ENCODE measurements around the gene LRRC8E.

Gene LRRC8E

DNA sequence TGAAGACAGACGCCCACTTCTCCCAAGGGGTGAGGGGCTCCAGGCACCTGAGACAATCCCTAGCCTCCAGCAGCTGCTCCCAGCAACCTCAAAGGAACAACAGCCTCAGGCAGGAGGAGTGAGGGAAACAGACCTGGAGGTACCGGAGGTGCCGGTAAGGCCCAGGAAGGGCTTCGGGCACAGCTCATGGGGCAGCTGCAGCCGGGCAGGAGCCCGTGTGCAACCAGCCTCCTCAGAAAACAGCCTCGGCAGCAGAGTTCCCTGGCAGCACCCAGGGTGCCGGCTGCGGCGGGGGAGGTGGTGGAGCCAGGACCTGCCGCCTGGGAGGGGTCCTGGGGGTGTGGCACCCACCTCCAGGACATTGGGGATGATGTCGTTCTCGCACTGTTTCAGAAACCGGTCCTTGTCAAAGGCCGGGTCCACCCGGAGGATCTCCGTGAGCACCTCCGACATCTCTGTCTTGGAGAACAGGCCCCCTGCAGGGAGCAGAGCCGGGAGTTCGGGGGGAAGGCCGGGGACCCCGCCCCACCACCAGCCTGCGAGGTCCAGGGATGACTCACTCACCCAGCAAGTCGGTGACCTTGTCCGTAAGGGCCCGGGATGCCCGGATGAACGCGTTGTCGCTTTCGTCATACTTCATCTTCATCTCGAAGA, 44.1 kb downstream of the LRRC8E start:
- DNase-seq (ENCODE audit: low read depth): no peak

DNA sequence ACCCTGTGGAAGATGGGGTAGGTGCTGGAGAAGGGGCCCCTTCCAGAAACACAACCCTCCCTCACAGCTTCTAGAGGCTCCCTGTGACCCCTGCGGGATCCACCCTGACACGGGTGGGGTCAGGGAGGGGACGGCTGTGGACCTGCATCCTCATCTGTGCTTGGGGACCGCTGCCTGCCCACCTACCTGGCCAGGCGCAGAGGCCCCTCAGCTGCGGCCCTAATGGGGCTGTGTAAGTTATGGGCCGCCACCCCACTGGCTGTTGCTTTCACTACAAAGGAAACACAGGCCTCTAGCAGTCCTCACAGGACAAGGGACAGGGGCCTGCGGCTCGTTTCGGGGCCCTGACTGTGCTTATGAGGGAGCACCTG, 44.6 kb downstream of the LRRC8E start:
- no peak for DNase-seq (ENCODE audit: low read depth)

- no peak for DNase-seq (ENCODE audit: low read depth)
These were observed 45.1 kb downstream of the LRRC8E start for GRCh38 chr19:7933411-7933810.

- DNase-seq (ENCODE audit: low read depth): no peak
These were observed 45.8 kb downstream of the LRRC8E start for GRCh38 chr19:7933828-7934725.

GRCh38 chr19:7934766-7935165, 46.5 kb downstream of the LRRC8E start:
- DNase-seq (ENCODE audit: low read depth): no peak

GRCh38 chr19:7940841-7941240, 52.5 kb downstream of the LRRC8E start:
- DNase-seq (ENCODE audit: low read depth): no peak

DNA sequence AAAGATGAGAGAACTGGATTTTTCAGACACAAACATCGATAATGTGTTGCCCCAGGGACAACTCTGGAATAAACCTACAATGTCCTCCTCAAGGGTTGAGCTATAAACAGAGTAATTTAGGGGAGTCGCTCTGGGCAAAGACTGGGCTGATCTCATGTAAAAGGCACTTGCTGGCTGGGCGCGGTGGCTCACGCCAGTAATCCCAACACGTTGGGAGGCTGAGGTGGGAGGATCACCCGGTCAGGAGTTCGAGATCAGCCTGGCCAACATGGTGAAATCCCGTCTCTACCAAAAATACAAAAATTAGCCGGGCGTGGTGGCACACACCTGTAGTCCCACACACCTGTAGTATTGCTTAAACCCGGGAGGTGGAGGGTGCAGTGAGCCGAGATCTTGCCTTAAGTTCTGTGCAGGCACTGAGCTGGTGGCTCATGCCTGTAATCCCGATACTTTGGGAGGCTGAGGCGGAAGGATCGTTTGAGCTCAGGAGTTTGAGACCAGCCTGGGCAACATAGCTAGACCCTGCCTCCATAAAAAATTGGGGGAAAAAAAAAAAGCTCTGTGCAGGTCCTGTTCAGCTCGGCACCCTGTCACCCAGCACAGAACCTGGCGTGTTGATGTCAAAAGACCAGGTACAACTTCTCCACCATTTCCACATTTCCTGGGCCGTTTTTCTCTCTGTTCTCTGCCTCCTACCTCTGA, 53.7 kb downstream of the LRRC8E start:
- DNase-seq (ENCODE audit: low read depth): no peak

DNA sequence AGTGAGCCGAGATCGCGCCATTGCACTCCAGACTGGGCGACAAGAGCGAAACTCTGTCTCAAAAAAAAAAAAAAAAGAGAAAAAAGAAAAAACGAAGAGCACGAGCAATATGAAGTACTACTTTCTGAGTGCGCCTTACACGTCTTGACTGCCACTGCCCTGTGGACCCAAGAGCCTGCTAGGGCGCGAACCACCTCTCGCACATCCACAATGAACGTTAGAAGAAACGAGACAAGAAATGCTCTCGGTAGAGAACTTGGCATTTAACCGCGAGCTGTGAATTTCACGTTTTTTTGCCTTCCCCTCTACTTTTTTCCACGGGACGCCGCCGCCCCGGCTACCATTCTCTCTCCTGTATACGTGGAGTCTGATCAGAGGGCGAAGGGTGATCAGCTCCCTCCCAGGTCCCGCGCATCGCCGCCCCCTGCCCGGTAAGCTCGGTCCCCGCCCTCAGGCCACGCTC, 54.7 kb downstream of the LRRC8E start:
- DNase-seq (ENCODE audit: low read depth): peak; percentile 18

DNA sequence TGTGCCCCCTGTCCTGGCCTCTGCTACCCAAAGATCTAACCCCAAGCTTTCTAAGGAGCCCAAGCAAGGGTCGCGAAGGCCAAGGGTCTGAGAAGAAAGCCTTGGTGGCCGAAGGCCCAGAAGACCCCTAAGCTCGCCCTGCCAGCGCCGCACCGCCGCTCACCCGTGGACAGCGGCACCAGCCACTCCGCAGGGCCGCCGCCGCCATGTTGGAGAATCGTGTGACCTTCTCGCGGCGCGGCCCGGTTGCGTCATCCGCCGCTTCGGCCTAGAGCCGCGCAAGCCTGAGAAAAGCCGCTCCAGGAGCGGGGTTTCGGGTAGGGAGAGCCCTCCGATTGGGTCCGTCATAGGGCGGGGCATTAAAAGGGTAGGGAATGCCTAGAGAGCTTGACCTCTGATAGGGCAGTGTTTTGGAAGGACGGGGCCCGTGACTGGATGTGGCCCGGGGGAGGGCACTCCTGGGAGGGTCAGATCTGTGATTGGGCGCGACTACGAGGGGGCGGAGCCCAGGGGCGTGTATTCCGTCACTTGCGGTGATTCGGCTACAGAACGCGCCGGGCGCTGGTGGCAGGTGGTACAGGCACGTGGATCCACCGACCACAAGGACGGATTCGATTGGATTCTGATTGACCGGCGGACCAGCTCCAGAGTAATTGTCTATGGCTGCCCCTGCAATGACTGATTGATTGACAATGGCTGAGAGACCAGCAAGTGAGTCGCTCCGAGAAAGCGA, 55.3 kb downstream of the LRRC8E start, which contains the start of gene TIMM44:
Gene TIMM44, minus strand, starts transcription at position 223 of the 733 bp plus-strand sequence. Its CDS starts 15 bp downstream, at position 208.
- DNase-seq (ENCODE audit: low read depth): peak; percentile 100

GRCh38 chr19:7944177-7944761, 56.0 kb downstream of the LRRC8E start:
- DNase-seq (ENCODE audit: low read depth): peak; percentile 90

DNA sequence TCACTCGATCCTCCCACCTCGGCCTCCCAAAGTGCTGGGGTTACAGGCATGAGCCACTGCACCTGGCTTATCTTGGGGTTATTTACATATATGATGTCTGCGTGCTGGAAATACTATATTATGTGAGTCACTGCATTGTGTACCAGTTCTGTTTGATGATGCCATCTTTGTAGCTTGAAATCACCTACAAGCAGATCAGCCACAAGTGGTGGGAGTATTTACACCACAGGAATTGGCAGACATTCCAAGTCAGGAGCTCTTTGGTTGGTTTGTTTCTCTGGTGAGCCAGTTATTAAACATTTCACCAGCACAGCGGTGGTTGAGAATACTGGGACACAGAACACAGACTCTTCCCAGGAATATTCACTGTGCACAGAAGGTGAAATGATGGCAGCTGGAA, 59.6 kb downstream of the LRRC8E start:
- DNase-seq (ENCODE audit: low read depth): peak; percentile 14
